Measurements from ENCODE around the gene DNAI1. TPM values are rescaled to one million over a fixed set of nuclear protein-coding genes. Genes with fewer than 3 reads are reported as not detected.
A peak's percentile ranks its signal among the peaks of the same experiment; 100 is the strongest.
"Not testable (repeated sequence)": the region's sequence is repeated elsewhere in the genome, so short reads cannot be mapped to it uniquely, and the experiment has no call there.

Gene DNAI1
- polyA plus RNA-seq, 1 donor, result not detected

GRCh38 chr9:34451135-34451534 is 7.5 kb upstream of the DNAI1 start:
- DNase-seq, result no peak

GRCh38 chr9:34451545-34451944 is 7.1 kb upstream of the DNAI1 start:
- no peak for DNase-seq

DNA sequence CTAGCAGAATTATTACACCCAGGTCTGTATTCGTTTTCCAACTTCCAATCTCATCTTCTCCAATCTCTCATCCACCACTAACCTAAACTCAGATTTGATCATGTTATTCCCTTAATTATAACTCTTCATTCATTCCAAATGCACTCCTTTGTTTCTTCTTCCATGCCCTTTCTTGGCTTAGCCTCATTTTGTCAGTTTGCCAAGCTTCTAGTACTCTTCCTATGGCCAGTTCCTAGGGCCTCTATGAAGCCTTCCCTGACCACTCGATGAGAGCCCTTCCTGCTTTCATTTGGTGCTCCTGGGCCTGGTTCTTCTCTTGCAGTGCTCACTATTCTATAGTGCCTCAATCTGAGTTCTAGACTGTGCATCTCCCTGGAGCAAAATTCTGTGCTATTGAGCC is 6.0 kb upstream of the DNAI1 start:
- DNase-seq, result no peak

DNA sequence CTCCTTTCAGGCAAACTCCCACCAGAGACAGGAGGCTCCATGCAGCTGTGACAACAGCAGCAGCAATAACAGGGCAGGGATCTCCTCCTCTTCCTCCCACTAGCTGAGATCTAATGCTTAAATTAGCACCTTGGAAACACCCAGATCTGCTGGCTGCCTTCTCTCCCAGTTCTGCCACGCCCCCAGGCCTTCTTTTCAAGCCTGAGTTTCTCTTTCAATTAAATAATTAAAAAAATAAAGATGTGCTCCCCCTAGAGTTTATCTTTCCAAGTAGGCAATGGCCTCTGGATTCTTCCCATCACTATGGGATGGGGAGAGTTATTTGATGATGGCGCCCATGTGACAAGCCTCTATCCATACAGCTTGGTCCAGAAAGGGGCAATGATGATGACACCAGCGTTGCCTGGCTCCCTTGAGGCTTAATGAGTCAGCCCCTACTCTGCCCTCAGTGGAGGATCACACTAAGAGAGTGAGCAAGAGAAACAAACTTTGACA is 4.0 kb upstream of the DNAI1 start:
- DNase-seq, result no peak

DNA sequence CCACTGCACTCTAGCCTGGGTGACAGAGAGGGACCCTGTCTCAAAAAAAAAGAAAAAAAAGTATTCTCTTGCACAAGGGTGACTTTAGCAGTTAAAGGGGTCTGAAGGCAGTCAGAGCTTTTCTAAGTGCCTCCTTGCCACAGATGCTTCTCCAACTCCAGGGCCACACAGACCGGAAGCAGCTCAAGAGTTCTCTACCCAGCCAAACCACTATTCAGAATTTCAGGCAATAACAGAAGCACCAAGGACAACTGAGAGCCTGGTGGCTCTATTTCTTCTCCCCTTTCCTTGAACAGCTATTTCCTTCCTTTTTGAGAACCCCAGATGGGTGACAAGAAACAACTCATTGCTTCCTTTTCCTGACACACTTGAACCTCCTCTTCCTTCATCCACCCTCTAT is 2.5 kb upstream of the DNAI1 start:
- no peak for DNase-seq

- DNase-seq, result no peak
Observed at GRCh38 chr9:34456746-34457145, 1.9 kb upstream of the DNAI1 start.

- DNase-seq, result peak; percentile 61
Observed at GRCh38 chr9:34457266-34458012, 1.2 kb upstream of the DNAI1 start.

GRCh38 chr9:34458959-34459340 is 345 bp downstream of the DNAI1 start:
- no peak for DNase-seq

- no peak for DNase-seq
Observed at GRCh38 chr9:34459356-34459755, 751 bp downstream of the DNAI1 start.

- DNase-seq, result no peak
Observed at GRCh38 chr9:34459941-34460340, 1.3 kb downstream of the DNAI1 start.

GRCh38 chr9:34463098-34463900 is 4.7 kb downstream of the DNAI1 start:
- DNase-seq, result no peak

DNA sequence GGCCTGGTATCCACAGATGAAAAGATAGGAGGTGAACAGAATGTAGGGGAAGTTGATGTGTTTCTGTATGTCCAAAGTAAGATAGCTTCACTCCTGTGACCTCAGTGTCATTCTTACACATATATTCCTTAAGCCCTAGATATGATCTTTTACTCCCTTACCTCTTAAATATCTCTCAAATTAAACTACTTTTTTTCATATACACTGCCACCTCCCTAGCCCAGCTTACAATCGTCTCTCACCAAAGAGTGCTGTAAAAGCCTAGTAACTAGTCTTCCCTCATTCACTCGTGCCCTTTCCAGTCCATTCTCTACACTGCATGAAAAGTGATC is 5.3 kb downstream of the DNAI1 start:
- no peak for DNase-seq

- no peak for DNase-seq
Observed at GRCh38 chr9:34464571-34464970, 6.0 kb downstream of the DNAI1 start.

- no peak for DNase-seq
Observed at GRCh38 chr9:34465468-34465867, 6.9 kb downstream of the DNAI1 start.

- no peak for DNase-seq
Observed at GRCh38 chr9:34475097-34475496, 16.5 kb downstream of the DNAI1 start.

DNA sequence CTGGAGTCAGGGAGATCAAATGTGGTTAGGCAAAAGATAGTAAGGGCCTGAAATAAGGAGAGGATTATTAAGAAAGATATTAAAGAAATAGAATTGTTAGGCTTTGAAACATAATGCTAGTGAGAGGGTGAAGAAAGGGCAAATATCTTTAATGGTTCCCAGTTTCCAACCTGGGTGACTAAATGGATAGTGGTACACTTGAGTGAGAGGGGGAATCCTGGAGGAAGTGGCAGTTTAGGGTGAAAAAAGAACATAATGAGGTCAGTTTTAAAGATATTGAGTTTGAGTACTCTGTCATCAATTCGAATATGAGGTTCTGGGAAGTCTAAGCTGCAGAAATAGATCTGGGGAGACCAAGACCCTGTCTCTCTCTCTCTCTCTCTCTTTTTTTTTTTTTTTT is 18.9 kb downstream of the DNAI1 start:
- DNase-seq, result no peak

GRCh38 chr9:34479431-34479866 is 20.8 kb downstream of the DNAI1 start:
- DNase-seq, result no peak

GRCh38 chr9:34481620-34482019 is 23.0 kb downstream of the DNAI1 start:
- not testable (repeated sequence) for DNase-seq

DNA sequence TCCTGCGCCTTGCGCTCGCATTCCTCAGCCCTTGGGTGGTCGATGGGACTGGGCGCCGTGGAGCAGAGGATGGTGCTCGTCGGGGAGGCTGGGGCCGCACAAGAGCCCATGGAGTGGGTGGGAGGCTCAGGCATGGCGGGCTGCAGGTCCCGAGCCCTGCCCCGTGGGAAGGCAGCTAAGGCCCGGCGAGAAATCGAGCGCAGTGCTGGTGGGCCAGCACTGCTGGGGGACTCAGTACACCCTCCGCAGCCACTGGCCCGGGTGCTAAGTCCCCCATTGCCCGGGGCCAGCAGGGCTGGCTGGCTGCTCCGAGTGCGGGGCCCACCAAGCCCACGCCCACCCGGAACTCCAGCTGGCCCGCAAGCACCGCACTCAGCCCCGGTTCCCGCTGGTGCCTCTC is 24.1 kb downstream of the DNAI1 start:
- DNase-seq, result not testable (repeated sequence)

DNA sequence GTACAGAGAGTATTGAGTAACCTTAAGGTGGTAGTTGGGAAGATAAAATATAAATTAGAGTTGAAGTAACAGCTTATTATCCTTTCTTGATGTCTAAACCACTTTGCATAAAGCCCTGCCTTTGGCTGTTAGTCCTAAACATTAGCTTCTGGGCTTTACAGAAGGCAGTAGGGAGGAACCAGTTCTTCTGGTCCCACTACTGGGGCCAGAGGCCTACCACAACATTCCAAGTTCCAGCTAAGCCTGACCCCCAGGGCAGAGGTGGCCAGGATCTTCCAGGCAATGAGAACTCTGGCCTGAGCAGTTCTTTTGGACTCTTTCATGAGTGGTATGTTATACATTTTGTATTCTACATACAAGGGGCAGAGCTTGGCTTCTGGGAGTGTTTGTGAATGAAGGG is 26.1 kb downstream of the DNAI1 start:
- no peak for DNase-seq

DNA sequence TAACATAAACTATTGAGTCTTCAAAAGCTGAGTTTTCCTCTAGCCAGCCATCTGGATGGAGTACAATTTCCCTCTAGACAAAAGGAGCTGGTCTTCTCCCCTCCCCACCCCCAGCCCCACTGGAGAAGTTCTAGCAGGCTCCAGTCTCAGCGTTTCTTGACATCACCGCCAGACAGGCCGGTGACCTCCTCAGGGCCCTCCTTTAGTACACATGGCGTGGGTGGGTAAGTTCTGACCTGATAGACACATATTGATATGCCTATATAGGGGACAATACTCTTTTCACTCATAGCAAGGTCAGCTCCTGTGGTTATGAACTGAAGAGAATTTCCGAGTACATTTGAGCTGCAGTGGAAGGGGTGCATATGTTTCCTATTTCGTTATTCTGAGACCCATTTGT is 27.2 kb downstream of the DNAI1 start:
- no peak for DNase-seq

DNA sequence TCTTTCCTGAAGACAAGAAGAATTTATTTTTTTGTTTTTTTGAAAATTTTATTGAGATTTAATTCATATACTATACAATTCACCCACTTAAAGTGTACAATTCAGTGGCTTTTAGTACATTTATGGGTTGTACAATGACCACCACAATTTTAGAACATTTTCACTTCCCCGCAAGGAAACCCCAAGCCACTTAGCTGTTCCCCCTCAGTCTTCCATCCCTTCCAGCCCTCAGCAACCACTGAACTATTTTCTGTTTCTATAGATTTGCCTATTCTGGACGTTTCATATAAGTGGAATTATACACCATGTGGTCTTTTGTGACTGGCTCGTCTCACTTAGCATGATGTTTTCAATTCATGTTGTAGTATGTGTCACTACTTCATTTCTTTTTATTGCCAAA is 28.0 kb downstream of the DNAI1 start:
- no peak for DNase-seq

- no peak for DNase-seq
Observed at GRCh38 chr9:34490360-34490759, 31.8 kb downstream of the DNAI1 start.

- DNase-seq, result no peak
Observed at GRCh38 chr9:34490760-34491159, 32.2 kb downstream of the DNAI1 start.
